Neural cell (in vitro differentiated cells): ENCODE data around the gene SEL1L3. TPM values are rescaled to one million over a fixed set of nuclear protein-coding genes. Genes with fewer than 3 reads are reported as not detected.

Experiments
- H2AFZ ChIP-seq: fragments of 200-600, 300-800 bp; sonication (generic), shearing (Covaris generic); 2 replicates; pipeline ENCODE4 v1.6.0; 2014; ENCODE audit warnings: low read depth, mild to moderate bottlenecking, antibody characterized with exemption, low read length, moderate library complexity
- H3F3A ChIP-seq: fragments of 200-600 bp; shearing (Covaris generic); 2 replicates; pipeline ENCODE4 v1.6.1; 2016; ENCODE audit warnings: mild to moderate bottlenecking, moderate library complexity, mixed read lengths, antibody characterized with exemption, low read length; ENCODE audit not compliant: insufficient read depth, poor library complexity, severe bottlenecking
- H3K27ac ChIP-seq: fragments of 200-600, 300-800 bp; sonication (generic), shearing (Covaris generic); 2 replicates; pipeline ENCODE4 v1.5.1; 2014; ENCODE audit warnings: mild to moderate bottlenecking, low read length, moderate library complexity
- H3K27me3 ChIP-seq: fragments of 300-800, 200-600 bp; sonication (generic), shearing (Covaris generic); 2 replicates; pipeline ENCODE4 v1.6.0; 2014; ENCODE audit warnings: mild to moderate bottlenecking, low read depth, low read length, moderate library complexity; ENCODE audit not compliant: insufficient read depth
- H3K36me3 ChIP-seq: fragments of 300-800, 200-600 bp; sonication (generic), shearing (Covaris generic); 2 replicates; pipeline ENCODE4 v1.5.1; 2014; ENCODE audit warnings: mild to moderate bottlenecking, antibody characterized with exemption, low read length, moderate library complexity; ENCODE audit not compliant: insufficient read depth
- H3K4me2 ChIP-seq: fragments of 300-800, 200-600 bp; sonication (generic), shearing (Covaris generic); 2 replicates; pipeline ENCODE4 v1.6.0; 2014; ENCODE audit warnings: mild to moderate bottlenecking, low read length
- H3K4me3 ChIP-seq: fragments of 300-800, 200-600 bp; sonication (generic), shearing (Covaris generic); 2 replicates; pipeline ENCODE4 v1.5.1; 2014; ENCODE audit warnings: mild to moderate bottlenecking, low read length, moderate library complexity
- H3K79me2 ChIP-seq: fragments of 200-600 bp; shearing (Covaris generic); replicated peaks from 2 replicates; pipeline ENCODE4 v1.6.0; 2014; ENCODE audit warnings: mild to moderate bottlenecking, low read length, moderate library complexity; ENCODE audit not compliant: insufficient read depth
- H3K9ac ChIP-seq: fragments of 300-800, 200-600 bp; sonication (generic), shearing (Covaris generic); 2 replicates; pipeline ENCODE4 v1.6.1; 2016; ENCODE audit warnings: mild to moderate bottlenecking, low read length, mixed read lengths
- H3K9me2 ChIP-seq: fragments of 200-600 bp; shearing (Covaris generic); 2 replicates; pipeline ENCODE4 v1.6.1; 2016; ENCODE audit warnings: mild to moderate bottlenecking, low read length, mixed read lengths; ENCODE audit not compliant: insufficient read depth
- H3K9me3 ChIP-seq: fragments of 200-600, 300-800 bp; sonication (generic), shearing (Covaris generic); 2 replicates; pipeline ENCODE4 v1.6.1; 2016; ENCODE audit warnings: mild to moderate bottlenecking, mixed run types, low read length, moderate library complexity, mixed read lengths
- H4K20me1 ChIP-seq: fragments of 200-600 bp; shearing (Covaris generic); 2 replicates; pipeline ENCODE4 v1.6.1; 2016; ENCODE audit warnings: mild to moderate bottlenecking, mixed run types; ENCODE audit not compliant: insufficient read depth
- CTCF ChIP-seq: fragments of 450-650 bp; IDR thresholded peaks from 2 replicates; pipeline ENCODE4 v1.5.1; 2014; ENCODE audit warnings: antibody characterized with exemption, mild to moderate bottlenecking, moderate library complexity; ENCODE audit not compliant: poor library complexity, severe bottlenecking
- EP300 ChIP-seq: fragments of 450-650 bp; conservative IDR thresholded peaks from 2 replicates; pipeline ENCODE4 v1.6.1; 2014; ENCODE audit warnings: antibody characterized with exemption, mild to moderate bottlenecking, moderate library complexity; ENCODE audit not compliant: poor library complexity, severe bottlenecking
- EZH2 ChIP-seq: fragments of 200-600, 300-800 bp; shearing (Covaris generic), sonication (generic); IDR thresholded peaks from 2 replicates; pipeline ENCODE4 v1.6.1; 2014; ENCODE audit warnings: antibody characterized with exemption, low read length, borderline replicate concordance, mild to moderate bottlenecking; ENCODE audit not compliant: insufficient read depth, poor library complexity, severe bottlenecking
- MXI1 ChIP-seq: fragments of 450-650 bp; conservative IDR thresholded peaks from 2 replicates; pipeline ENCODE4 v1.6.1; 2014; ENCODE audit warnings: antibody characterized with exemption, mild to moderate bottlenecking; ENCODE audit not compliant: poor library complexity, severe bottlenecking
- POLR2AphosphoS5 ChIP-seq: IDR thresholded peaks from 2 replicates; pipeline ENCODE4 v1.6.1; 2012
- RAD21 ChIP-seq: fragments of 450-650 bp; conservative IDR thresholded peaks from 2 replicates; pipeline ENCODE4 v1.6.1; 2014; ENCODE audit warnings: antibody characterized with exemption, mild to moderate bottlenecking, moderate library complexity
- REST ChIP-seq: IDR thresholded peaks from 2 replicates; pipeline ENCODE4 v1.6.1; 2012; ENCODE audit warnings: borderline replicate concordance
- SMC3 ChIP-seq: fragments of 450-650 bp; conservative IDR thresholded peaks from 2 replicates; pipeline ENCODE4 v1.6.1; 2014; ENCODE audit warnings: antibody characterized with exemption, mild to moderate bottlenecking, moderate library complexity; ENCODE audit not compliant: poor library complexity
- TAF1 ChIP-seq: IDR thresholded peaks from 2 replicates; pipeline ENCODE4 v1.6.1; 2012; ENCODE audit warnings: low read depth
- polyA plus RNA-seq: library from polyadenylated mRNA; depleted of rRNA; stranded (reverse); fragments of >200 nt; gene quantifications from 2 replicates; pipeline ENCODE4 v1.2.3, GENCODE V29; 2014

SEL1L3 gene
- polyA plus RNA-seq, 1 donor from 2014 or later = 2.0 TPM

GRCh38 chr4:25783943-25784342 is 78.8 kb downstream of the SEL1L3 start:
- TF ChIP-seq REST (no peak), CTCF (no peak), RAD21 (no peak), MXI1 (no peak), TAF1 (no peak), POLR2AphosphoS5 (no peak), SMC3 (no peak), EZH2 (no peak), EP300 (no peak)
- Histone ChIP-seq H3K4me3 (no peak overlapping the region), H3K36me3 (no peaks in the 10 kb centered on the region), H3K9me2 (no peaks in the 10 kb centered on the region), H4K20me1 (no peaks in the 10 kb centered on the region), H3K4me2 (no peak overlapping the region), H3F3A (no peaks in the 10 kb centered on the region), H3K27ac (no peak overlapping the region), H2AFZ (no peak overlapping the region), H3K27me3 (no peaks in the 10 kb centered on the region), H3K79me2 (no peaks in the 10 kb centered on the region), H3K9me3 (no peaks in the 10 kb centered on the region), H3K9ac (no peak overlapping the region)

GRCh38 chr4:25783126-25783525 is 79.7 kb downstream of the SEL1L3 start:
- TF ChIP-seq SMC3 (no peak), CTCF (no peak), MXI1 (no peak), REST (no peak), TAF1 (no peak), RAD21 (no peak), EZH2 (no peak), EP300 (no peak), POLR2AphosphoS5 (no peak)
- Histone ChIP-seq H3K27ac (no peak overlapping the region), H3K36me3 (no peaks in the 10 kb centered on the region), H3K9me3 (no peaks in the 10 kb centered on the region), H3K9me2 (no peaks in the 10 kb centered on the region), H3F3A (no peaks in the 10 kb centered on the region), H3K79me2 (no peaks in the 10 kb centered on the region), H3K9ac (no peak overlapping the region), H2AFZ (no peak overlapping the region), H3K4me2 (no peak overlapping the region), H4K20me1 (no peaks in the 10 kb centered on the region), H3K27me3 (no peaks in the 10 kb centered on the region), H3K4me3 (no peak overlapping the region)
